ENCODE measurements around the gene CTSD. TPM values are rescaled to one million over a fixed set of nuclear protein-coding genes. Genes with fewer than 3 reads are reported as not detected.

The CTSD gene
- total RNA-seq, 6 donors from 2014 or later = 993 to 3,355 (median 2,221) TPM

GRCh38 chr11:1744137-1744886 is 19.4 kb downstream of the CTSD start:
- Histone ChIP-seq H3K4me1 (peaks cover 6 to 22% (median 10%) of the 10 kb centered on the region in 4 donors), H3K36me3 (no peaks in the 10 kb centered on the region), H3K27me3 (peaks cover 0 to 14% (median 3%) of the 10 kb centered on the region in 4 donors), H3K9me3 (no peaks in the 10 kb centered on the region), H3K27ac (no peak overlapping the region), H3K4me3 (no peak overlapping the region)
- TF ChIP-seq, protein P1, sequence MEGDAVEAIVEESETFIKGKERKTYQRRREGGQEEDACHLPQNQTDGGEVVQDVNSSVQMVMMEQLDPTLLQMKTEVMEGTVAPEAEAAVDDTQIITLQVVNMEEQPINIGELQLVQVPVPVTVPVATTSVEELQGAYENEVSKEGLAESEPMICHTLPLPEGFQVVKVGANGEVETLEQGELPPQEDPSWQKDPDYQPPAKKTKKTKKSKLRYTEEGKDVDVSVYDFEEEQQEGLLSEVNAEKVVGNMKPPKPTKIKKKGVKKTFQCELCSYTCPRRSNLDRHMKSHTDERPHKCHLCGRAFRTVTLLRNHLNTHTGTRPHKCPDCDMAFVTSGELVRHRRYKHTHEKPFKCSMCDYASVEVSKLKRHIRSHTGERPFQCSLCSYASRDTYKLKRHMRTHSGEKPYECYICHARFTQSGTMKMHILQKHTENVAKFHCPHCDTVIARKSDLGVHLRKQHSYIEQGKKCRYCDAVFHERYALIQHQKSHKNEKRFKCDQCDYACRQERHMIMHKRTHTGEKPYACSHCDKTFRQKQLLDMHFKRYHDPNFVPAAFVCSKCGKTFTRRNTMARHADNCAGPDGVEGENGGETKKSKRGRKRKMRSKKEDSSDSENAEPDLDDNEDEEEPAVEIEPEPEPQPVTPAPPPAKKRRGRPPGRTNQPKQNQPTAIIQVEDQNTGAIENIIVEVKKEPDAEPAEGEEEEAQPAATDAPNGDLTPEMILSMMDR (IDR thresholded peaks at IDR 0.05) = no peak
- no peak for TF ChIP-seq EP300 (IDR thresholded peaks at IDR 0.05)
- TF ChIP-seq POLR2A (IDR thresholded peaks at IDR 0.05) = no peak
- TF ChIP-seq POLR2AphosphoS5 (IDR thresholded peaks at IDR 0.05) = no peak
- peak in 1 of 2 donors; percentile 13 for ATAC-seq (ENCODE audit: low FRiP score in 2 of 2)
- DNase-seq = peak; percentile 20 to 38
- WGBS, 2 donors = 74 to 75% methylated on average over 21 to 23 of the region's 23 CpGs

DNA sequence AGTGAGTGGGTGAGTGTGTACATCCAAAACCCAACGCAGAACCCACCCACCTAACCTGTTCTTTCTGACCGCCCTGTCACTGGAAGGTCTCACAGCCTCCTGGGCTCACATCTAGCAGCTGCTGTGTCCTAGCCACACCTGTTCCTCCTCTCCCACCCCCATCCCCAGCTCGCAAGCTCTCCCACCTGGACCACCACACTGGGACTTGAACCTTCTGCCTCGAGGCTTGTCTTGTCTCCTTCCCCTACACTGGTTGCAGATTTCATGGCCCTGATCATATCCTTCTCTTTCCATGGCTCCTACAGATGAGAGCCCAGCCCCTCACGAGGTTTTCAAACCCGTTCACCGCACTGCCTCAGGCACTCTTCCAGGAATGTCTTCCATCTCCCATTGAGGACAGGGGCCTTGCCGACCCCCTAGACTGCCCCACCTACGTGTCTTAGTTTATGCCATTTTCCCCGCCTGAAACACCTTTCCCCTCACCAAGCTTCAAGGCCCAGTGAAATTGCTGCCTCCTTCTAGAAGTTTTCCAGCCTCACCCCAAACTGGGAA is 20.1 kb downstream of the CTSD start:
- ATAC-seq (ENCODE audit: low FRiP score in 2 of 2) = no peak
- H3K4me3 ChIP-seq = no peak overlapping the region
- no peak for DNase-seq
- TF ChIP-seq POLR2A (IDR thresholded peaks at IDR 0.05) (no peak), POLR2AphosphoS5 (IDR thresholded peaks at IDR 0.05) (no peak), EP300 (IDR thresholded peaks at IDR 0.05) (no peak)
- TF ChIP-seq, protein P1 (IDR thresholded peaks at IDR 0.05) = no peak
- H3K27ac ChIP-seq = no peak overlapping the region
- 82 to 90% methylated on average over 10 of the region's 10 CpGs for WGBS, 2 donors
- no peaks in the 10 kb centered on the region for H3K36me3 ChIP-seq
- no peaks in the 10 kb centered on the region for H3K9me3 ChIP-seq
- H3K4me1 ChIP-seq = peaks cover 2 to 15% (median 4%) of the 10 kb centered on the region in 4 donors
- H3K27me3 ChIP-seq = peaks cover 0 to 8% (median under 1%) of the 10 kb centered on the region in 4 donors

GRCh38 chr11:1742869-1743584 is 20.7 kb downstream of the CTSD start:
- 86% methylated on average over 3 of the region's 3 CpGs for WGBS, 2 donors

GRCh38 chr11:1742371-1742770 is 21.4 kb downstream of the CTSD start:
- peaks cover 0 to 6% (median 0%) of the 10 kb centered on the region in 4 donors for H3K4me1 ChIP-seq
- 68 to 81% methylated on average over 4 of the region's 4 CpGs for WGBS, 2 donors
- no peaks in the 10 kb centered on the region for H3K27me3 ChIP-seq
- TF ChIP-seq, protein P1 (IDR thresholded peaks at IDR 0.05) = no peak
- TF ChIP-seq EP300 (IDR thresholded peaks at IDR 0.05) (no peak), POLR2AphosphoS5 (IDR thresholded peaks at IDR 0.05) (no peak), POLR2A (IDR thresholded peaks at IDR 0.05) (no peak)
- DNase-seq (no peak), ATAC-seq (ENCODE audit: low FRiP score in 2 of 2) (no peak)
- no peak overlapping the region for H3K27ac ChIP-seq
- H3K9me3 ChIP-seq = peaks cover 0 to 5% (median 3%) of the 10 kb centered on the region in 4 donors
- H3K36me3 ChIP-seq = no peaks in the 10 kb centered on the region
- H3K4me3 ChIP-seq = no peak overlapping the region

More at GRCh38 chr11:1742869-1743584, 20.7 kb downstream of the CTSD start:
- peaks cover 0 to 9% (median 0%) of the 10 kb centered on the region in 4 donors for H3K4me1 ChIP-seq
- no peak overlapping the region for H3K4me3 ChIP-seq
- DNase-seq = no peak
- peaks cover 0 to 2% (median 0%) of the 10 kb centered on the region in 4 donors for H3K27me3 ChIP-seq
- no peak for ATAC-seq (ENCODE audit: low FRiP score in 2 of 2)
- no peaks in the 10 kb centered on the region for H3K36me3 ChIP-seq
- no peak overlapping the region for H3K27ac ChIP-seq
- TF ChIP-seq POLR2A (IDR thresholded peaks at IDR 0.05) = no peak
- TF ChIP-seq, protein P1 (IDR thresholded peaks at IDR 0.05) = no peak
- TF ChIP-seq EP300 (IDR thresholded peaks at IDR 0.05) = no peak
- no peak for TF ChIP-seq POLR2AphosphoS5 (IDR thresholded peaks at IDR 0.05)
- H3K9me3 ChIP-seq = no peaks in the 10 kb centered on the region
